Hepatocyte (in vitro differentiated cells): Measurements from ENCODE around the gene SLC23A2. TPM values are rescaled to one million over a fixed set of nuclear protein-coding genes. Genes with fewer than 3 reads are reported as not detected.

Experiments
- DNase-seq: peaks from one replicate; pipeline ENCODE4 v3.0.0-alpha.2; 2016; ENCODE audit warnings: low spot score
- H2AFZ ChIP-seq: fragments of 200-600 bp; sonication (generic); 2 replicates; pipeline ENCODE4 v1.6.0; 2016; ENCODE audit warnings: antibody characterized with exemption, mild to moderate bottlenecking
- H3K27ac ChIP-seq: fragments of 200-600 bp; sonication (generic); 2 replicates; pipeline ENCODE4 v1.5.1; 2016; ENCODE audit warnings: mild to moderate bottlenecking
- H3K27me3 ChIP-seq: fragments of 200-600 bp; sonication (generic); 2 replicates; pipeline ENCODE4 v1.6.1; 2016
- H3K36me3 ChIP-seq: fragments of 200-600 bp; sonication (generic); replicated peaks from 2 replicates; pipeline ENCODE4 v1.5.1; 2016; ENCODE audit warnings: low read depth; ENCODE audit not compliant: insufficient read depth
- H3K4me1 ChIP-seq: fragments of 200-600 bp; sonication (generic); 2 replicates; pipeline ENCODE4 v1.5.1; 2016; ENCODE audit warnings: mild to moderate bottlenecking, moderate library complexity; ENCODE audit not compliant: insufficient read depth
- H3K4me2 ChIP-seq: fragments of 200-600 bp; sonication (generic); 2 replicates; pipeline ENCODE4 v1.6.0; 2016
- H3K4me3 ChIP-seq: fragments of 200-600 bp; sonication (generic); 2 replicates; pipeline ENCODE4 v1.5.1; 2016; ENCODE audit warnings: mild to moderate bottlenecking
- H3K79me2 ChIP-seq: fragments of 200-600 bp; sonication (generic); 2 replicates; pipeline ENCODE4 v1.6.0; 2017; ENCODE audit warnings: mild to moderate bottlenecking
- H3K9me2 ChIP-seq: fragments of 200-600 bp; sonication (generic); replicated peaks from 2 replicates; pipeline ENCODE4 v1.6.0; 2017; ENCODE audit warnings: mild to moderate bottlenecking; ENCODE audit not compliant: insufficient read depth
- H3K9me3 ChIP-seq: fragments of 200-600 bp; sonication (generic); 2 replicates; pipeline ENCODE4 v1.5.1; 2016; ENCODE audit warnings: low read depth, mild to moderate bottlenecking
- H4K20me1 ChIP-seq: fragments of 200-600 bp; sonication (generic); 2 replicates; pipeline ENCODE4 v1.6.0; 2016; ENCODE audit warnings: mild to moderate bottlenecking; ENCODE audit not compliant: insufficient read depth, poor library complexity, severe bottlenecking
- CTCF ChIP-seq: fragments of 200-600 bp; sonication (generic); IDR thresholded peaks from 2 replicates; pipeline ENCODE4 v1.5.1; 2016; ENCODE audit warnings: antibody characterized with exemption, mild to moderate bottlenecking; ENCODE audit not compliant: poor library complexity
- EZH2 ChIP-seq: fragments of 200-600 bp; sonication (generic); IDR thresholded peaks from 2 replicates; pipeline ENCODE4 v1.6.1; 2016; ENCODE audit warnings: antibody characterized with exemption, mild to moderate bottlenecking, borderline replicate concordance
- EZH2phosphoT487 ChIP-seq: fragments of 200-600 bp; sonication (generic); IDR thresholded peaks from one replicate; pipeline ENCODE4 v1.6.1; 2018; ENCODE audit warnings: antibody characterized with exemption, mild to moderate bottlenecking, low read depth, moderate library complexity; ENCODE audit not compliant: unreplicated experiment, severe bottlenecking
- WGBS: methylation state at CpG from one replicate; pipeline ENCODE4 v1.1.6; 2016; ENCODE audit warnings: low lambda C conversion rate; ENCODE audit errors: missing lambda C conversion rate; 5-methylcytosine and 5-hydroxymethylcytosine counted together
- polyA plus RNA-seq: library from polyadenylated mRNA; unstranded; fragments of >200 nt; fragmentation: Nextera tagmentation; extraction: Ambion mirVana; gene quantifications from 2 replicates; pipeline ENCODE4 v1.2.1, GENCODE V29; 2016
- small RNA-seq: library from RNA; depleted of rRNA; stranded (forward); fragments of <200 nt; gene quantifications from one replicate; pipeline ENCODE3, GENCODE V24; 2014
- total RNA-seq: library from RNA; depleted of rRNA; stranded (reverse); fragments of >200 nt; gene quantifications from 2 replicates; pipeline ENCODE4 v1.2.3, GENCODE V29; 2014

Gene SLC23A2
- total and polyA plus RNA-seq, 2 experiments from 2014 or later = 8.2 to 13.3 TPM

GRCh38 chr20:4805663-4806449, 195.5 kb downstream of the SLC23A2 start:
- no peaks in the 10 kb centered on the region for H3K4me1 ChIP-seq
- no peak overlapping the region for H2AFZ ChIP-seq
- H3K9me3 ChIP-seq = no peaks in the 10 kb centered on the region
- no peaks in the 10 kb centered on the region for H3K79me2 ChIP-seq
- H3K27ac ChIP-seq = no peak overlapping the region
- no peak for DNase-seq
- no peaks in the 10 kb centered on the region for H3K36me3 ChIP-seq
- TF ChIP-seq CTCF (no peak), EZH2phosphoT487 (no peak), EZH2 (no peak)
- no peaks in the 10 kb centered on the region for H3K9me2 ChIP-seq
- H3K4me3 ChIP-seq = no peak overlapping the region
- 91% methylated on average over 18 of the region's 18 CpGs for WGBS
- no peaks in the 10 kb centered on the region for H4K20me1 ChIP-seq
- no peak overlapping the region for H3K4me2 ChIP-seq
- H3K27me3 ChIP-seq = no peaks in the 10 kb centered on the region

GRCh38 chr20:4802527-4802926, 198.8 kb downstream of the SLC23A2 start:
- Histone ChIP-seq H3K4me3 (no peak overlapping the region), H3K27me3 (no peaks in the 10 kb centered on the region), H2AFZ (no peak overlapping the region), H3K27ac (no peak overlapping the region), H4K20me1 (no peaks in the 10 kb centered on the region), H3K36me3 (no peaks in the 10 kb centered on the region), H3K4me1 (no peaks in the 10 kb centered on the region), H3K4me2 (no peak overlapping the region), H3K79me2 (no peaks in the 10 kb centered on the region), H3K9me2 (no peaks in the 10 kb centered on the region), H3K9me3 (no peaks in the 10 kb centered on the region)
- no peak for DNase-seq
- no peak for TF ChIP-seq EZH2phosphoT487
- TF ChIP-seq CTCF = no peak
- TF ChIP-seq EZH2 = no peak
- 87% methylated on average over 3 of the region's 3 CpGs for WGBS

Small RNAs within 50 kb of the gene (small RNA-seq; reads per million reads assigned to genes)
- gene AL121890.1 (not detected), gene RF00322 (not detected)

Other genes starting within 250 kb of the SLC23A2 start
- gene RASSF2, start 177.9 kb downstream of the SLC23A2 start, total RNA-seq = 5.0 and 5.1 TPM in 2 replicates
- 0.92 and 3.8 TPM in 2 replicates for gene RASSF2, start 177.9 kb downstream of the SLC23A2 start, polyA plus RNA-seq
- gene TMEM230, start 111.6 kb upstream of the SLC23A2 start, total RNA-seq = 116 and 117 TPM in 2 replicates
- gene TMEM230, start 111.6 kb upstream of the SLC23A2 start, polyA plus RNA-seq = 130 and 136 TPM in 2 replicates
- gene PCNA, start 118.4 kb upstream of the SLC23A2 start, total RNA-seq = 83.3 and 85.6 TPM in 2 replicates
- 38.0 and 47.2 TPM in 2 replicates for gene PCNA, start 118.4 kb upstream of the SLC23A2 start, polyA plus RNA-seq
- 27.0 and 32.3 TPM in 2 replicates for gene CDS2, start 125.5 kb upstream of the SLC23A2 start, total RNA-seq
- 36.6 and 48.9 TPM in 2 replicates for gene CDS2, start 125.5 kb upstream of the SLC23A2 start, polyA plus RNA-seq